ENCODE data around the gene DENND4B.
"Not testable (repeated sequence)": the region's sequence is repeated elsewhere in the genome, so short reads cannot be mapped to it uniquely, and the experiment has no call there.

Gene DENND4B

GRCh38 chr1:153922076-153922971 lies 24.2 kb downstream of the DENND4B start:
- DNase-seq, result no peak

- DNase-seq, result no peak
Observed at GRCh38 chr1:153921803-153922075, 24.8 kb downstream of the DENND4B start.

- DNase-seq, result no peak
Observed at GRCh38 chr1:153921080-153921802, 25.3 kb downstream of the DENND4B start.

- DNase-seq, result peak; percentile 11
Observed at GRCh38 chr1:153919876-153920852, 26.4 kb downstream of the DENND4B start.

- no peak for DNase-seq
Observed at GRCh38 chr1:153916297-153916696, 30.2 kb downstream of the DENND4B start.

- no peak for DNase-seq
Observed at GRCh38 chr1:153912349-153912748, 34.2 kb downstream of the DENND4B start.

GRCh38 chr1:153910560-153910959 lies 36.0 kb downstream of the DENND4B start:
- not testable (repeated sequence) for DNase-seq

- no peak for DNase-seq
Observed at GRCh38 chr1:153908071-153908470, 38.4 kb downstream of the DENND4B start.

GRCh38 chr1:153907134-153907533 lies 39.4 kb downstream of the DENND4B start:
- DNase-seq, result no peak

GRCh38 chr1:153906396-153906795 lies 40.1 kb downstream of the DENND4B start:
- no peak for DNase-seq

- DNase-seq, result not testable (repeated sequence)
Observed at GRCh38 chr1:153905908-153906307, 40.6 kb downstream of the DENND4B start.

- no peak for DNase-seq
Observed at GRCh38 chr1:153903841-153904455, 42.6 kb downstream of the DENND4B start.

- no peak for DNase-seq
Observed at GRCh38 chr1:153899509-153899908, 47.0 kb downstream of the DENND4B start.

- DNase-seq, result not testable (repeated sequence)
Observed at GRCh38 chr1:153895866-153896265, 50.7 kb downstream of the DENND4B start.

GRCh38 chr1:153891042-153891441 lies 55.5 kb downstream of the DENND4B start:
- not testable (repeated sequence) for DNase-seq

- no peak for DNase-seq
Observed at GRCh38 chr1:153888533-153888932, 58.0 kb downstream of the DENND4B start.

GRCh38 chr1:153886127-153886526 lies 60.4 kb downstream of the DENND4B start:
- DNase-seq, result no peak

- DNase-seq, result no peak
Observed at GRCh38 chr1:153883223-153883622, 63.3 kb downstream of the DENND4B start.

GRCh38 chr1:153882296-153882912 lies 64.1 kb downstream of the DENND4B start:
- DNase-seq, result no peak

- no peak for DNase-seq
Observed at GRCh38 chr1:153881751-153882150, 64.8 kb downstream of the DENND4B start.

- peak; percentile 61 for DNase-seq
Observed at GRCh38 chr1:153880962-153881361, 65.6 kb downstream of the DENND4B start.

- DNase-seq, result no peak
Observed at GRCh38 chr1:153880024-153880423, 66.5 kb downstream of the DENND4B start.
